HK-2 (cell line): ENCODE data around the gene SMAD3.
A peak's percentile ranks its signal among the peaks of the same experiment; 100 is the strongest.

ENCODE experiments used
- DNase-seq: peaks from one replicate; pipeline ENCODE4 v3.0.0-alpha.2; 2018; ENCODE audit not compliant: unreplicated experiment

Gene SMAD3

GRCh38 chr15:67036775-67037555 lies 28.4 kb upstream of the SMAD3 start:
- no peak for DNase-seq

DNA sequence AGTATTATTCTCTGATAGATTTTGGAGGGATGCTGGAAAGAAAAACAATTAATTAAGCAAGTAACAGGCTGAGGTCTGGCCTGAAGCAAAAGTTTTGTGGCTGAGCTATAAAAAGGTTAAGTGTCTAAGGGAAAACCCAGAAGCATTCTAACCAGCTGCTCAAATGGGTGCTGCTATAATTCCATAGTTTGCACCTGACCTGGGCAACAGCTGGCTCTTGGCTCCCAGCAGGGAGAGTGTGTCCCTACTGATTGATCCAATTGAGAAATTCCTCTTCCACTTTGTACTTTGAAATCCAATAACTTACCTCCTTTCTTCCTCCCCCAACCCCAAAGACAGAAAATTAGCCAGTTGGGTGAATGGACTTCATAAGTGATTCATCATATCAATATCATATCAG lies 27.7 kb upstream of the SMAD3 start:
- no peak for DNase-seq

DNA sequence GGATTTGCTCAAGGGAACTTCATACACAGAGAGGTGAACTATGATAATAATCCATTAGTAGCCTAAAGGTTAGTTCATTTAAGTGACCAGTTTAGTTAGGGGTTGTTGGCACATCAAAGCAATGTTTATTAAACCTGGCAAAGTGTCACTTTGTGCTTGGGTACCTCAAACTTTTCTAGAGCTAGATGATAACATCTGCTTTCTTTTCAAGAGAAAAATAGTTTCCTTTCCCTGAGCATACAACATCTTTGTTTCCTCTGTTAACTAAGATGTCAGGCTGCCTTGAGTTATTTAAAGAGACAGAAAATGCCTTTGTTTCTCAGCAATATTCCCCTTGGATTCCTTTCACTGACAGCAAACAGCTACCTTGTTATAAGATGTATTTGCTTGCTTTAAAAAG lies 26.7 kb upstream of the SMAD3 start:
- DNase-seq: no peak

DNA sequence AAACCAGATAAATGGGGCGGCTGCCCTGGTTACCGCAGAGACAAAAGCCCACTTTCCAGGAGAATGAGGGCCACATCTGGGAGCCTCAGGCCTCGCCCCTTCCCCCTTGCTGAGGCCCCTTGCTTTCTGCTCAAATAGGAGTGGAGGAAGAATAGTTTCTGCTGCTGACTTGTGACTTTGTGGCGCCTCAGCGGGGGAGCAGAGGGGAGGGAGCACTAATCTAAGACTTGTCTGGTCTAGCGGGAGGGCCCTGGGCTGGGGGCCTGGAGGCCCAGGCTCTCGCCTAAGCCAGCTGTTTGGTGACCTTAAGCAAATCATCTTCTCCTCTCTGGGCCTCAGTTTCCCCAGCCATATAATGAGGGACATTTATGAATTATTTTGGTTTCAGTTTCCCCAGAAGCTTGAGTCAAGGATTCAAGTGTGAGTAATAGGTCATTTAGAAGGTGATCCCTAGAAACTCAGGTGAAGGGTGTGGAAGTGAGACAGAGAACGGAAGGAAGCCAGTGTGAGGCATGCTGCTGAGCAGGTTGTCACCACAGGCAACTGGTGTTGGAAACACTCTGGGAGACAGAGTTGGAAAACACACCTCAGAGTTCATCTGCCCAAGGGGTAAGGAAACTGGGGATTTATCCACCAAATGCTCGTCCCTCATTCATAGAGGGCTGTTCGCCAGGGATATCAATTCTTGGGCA lies 25.9 kb upstream of the SMAD3 start:
- DNase-seq: no peak

GRCh38 chr15:67040277-67040676 lies 25.1 kb upstream of the SMAD3 start:
- DNase-seq: no peak

GRCh38 chr15:67042551-67043142 lies 22.8 kb upstream of the SMAD3 start:
- DNase-seq: no peak

- DNase-seq: peak; percentile 61
Observed at GRCh38 chr15:67043939-67044771, 21.2 kb upstream of the SMAD3 start.

- no peak for DNase-seq
Observed at GRCh38 chr15:67047149-67047661, 18.2 kb upstream of the SMAD3 start.

- peak; percentile 57 for DNase-seq
Observed at GRCh38 chr15:67048281-67049279, 16.8 kb upstream of the SMAD3 start.

- peak; percentile 54 for DNase-seq
Observed at GRCh38 chr15:67049351-67050044, 15.9 kb upstream of the SMAD3 start.

DNA sequence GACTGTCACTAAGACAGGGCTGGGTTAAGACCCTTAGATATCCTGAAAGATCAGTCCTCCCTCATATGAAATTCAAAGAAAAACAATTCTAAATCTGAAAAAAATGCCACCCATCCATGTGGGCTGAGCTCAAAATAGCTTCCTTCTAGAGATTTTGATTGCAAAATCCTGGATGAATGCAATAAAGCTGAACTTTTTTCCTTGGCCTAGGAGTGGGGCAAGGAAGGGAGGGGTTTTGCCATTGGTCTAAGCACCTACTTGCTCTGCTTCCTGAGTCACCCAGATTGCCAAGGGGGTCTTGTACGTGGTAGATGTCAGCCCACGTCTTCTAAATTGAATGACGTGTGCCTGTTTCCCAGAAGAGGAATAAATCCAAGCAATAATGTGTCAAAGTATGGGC lies 15.3 kb upstream of the SMAD3 start:
- DNase-seq: no peak

- no peak for DNase-seq
Observed at GRCh38 chr15:67050522-67051087, 14.8 kb upstream of the SMAD3 start.

DNA sequence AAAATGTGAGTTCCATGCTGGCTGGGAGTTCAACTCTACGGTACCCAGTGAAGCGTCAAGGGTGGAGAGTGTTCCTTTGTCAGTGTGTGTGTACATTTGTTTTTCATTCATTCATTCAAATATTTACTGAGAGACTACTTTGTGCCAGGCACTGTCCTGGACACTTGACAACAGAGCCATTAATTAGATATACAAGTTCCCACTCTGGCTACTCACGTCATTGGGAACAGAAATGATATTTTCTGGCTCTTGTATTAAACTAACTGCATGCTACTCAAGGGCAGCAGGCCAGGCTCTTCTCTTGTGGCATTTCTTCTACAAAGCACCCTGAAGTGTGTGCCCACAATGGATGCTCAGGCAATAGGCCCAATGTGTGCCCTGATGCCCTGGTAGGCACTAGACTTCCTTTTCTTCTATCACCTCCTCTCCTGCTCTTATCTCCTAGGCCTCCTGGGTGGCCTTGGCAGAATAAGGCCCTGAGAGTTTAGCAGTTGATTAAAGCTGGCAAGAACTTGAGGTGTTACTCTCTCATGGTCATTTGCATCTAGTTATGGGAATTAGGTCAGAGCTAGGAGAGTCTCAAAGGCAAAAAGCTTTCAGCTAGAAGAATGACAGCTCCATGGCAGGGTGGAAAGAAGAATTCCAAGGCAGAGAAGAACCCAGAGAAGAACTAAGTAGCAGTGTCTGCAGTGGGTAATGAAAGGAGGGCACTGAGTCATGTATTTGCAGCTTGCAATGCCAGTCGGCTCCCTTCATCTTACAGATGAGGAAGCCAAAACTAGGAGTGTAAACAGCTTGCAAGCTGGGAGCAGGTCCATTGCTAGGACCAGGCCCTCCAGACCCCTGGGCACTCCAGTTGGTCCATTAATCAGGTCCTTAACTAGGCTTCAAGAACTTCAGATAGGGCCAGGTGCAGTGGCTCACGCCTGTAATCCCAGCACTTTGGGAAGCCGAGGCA lies 14.0 kb upstream of the SMAD3 start:
- DNase-seq: no peak

GRCh38 chr15:67054676-67055075 lies 10.7 kb upstream of the SMAD3 start:
- no peak for DNase-seq

DNA sequence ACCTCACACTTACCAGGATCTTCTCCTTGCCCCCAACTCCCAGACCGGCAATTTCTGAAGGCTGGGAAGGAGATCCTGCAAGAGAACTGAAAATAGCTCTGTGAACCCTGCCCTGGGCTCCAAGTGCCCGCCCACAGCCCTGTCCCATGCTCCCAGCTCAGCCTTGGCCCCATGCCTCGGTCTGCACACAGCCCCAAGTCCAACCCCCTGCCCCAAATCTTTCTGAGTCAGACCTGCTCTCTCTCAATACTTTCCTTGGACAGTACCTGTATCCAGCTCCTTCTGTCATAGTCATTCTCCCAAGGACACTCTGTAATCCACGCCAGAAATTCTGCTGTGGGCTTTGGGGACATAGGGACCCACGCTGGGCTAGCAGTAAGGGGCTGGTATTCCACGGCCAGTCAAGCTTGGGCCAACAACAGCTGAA lies 6.3 kb upstream of the SMAD3 start:
- DNase-seq: no peak

- peak; percentile 33 for DNase-seq
Observed at GRCh38 chr15:67061811-67062368, 3.5 kb upstream of the SMAD3 start.

- no peak for DNase-seq
Observed at GRCh38 chr15:67062369-67062985, 2.9 kb upstream of the SMAD3 start.
